AG04449 (cell line): Measurements from ENCODE around the gene WDR93.

Experiments used
- CTCF ChIA-PET: fragments of 350-600 bp; formaldehyde crosslinking; extraction: SDS; loops from one replicate; lab custom pipeline; 2021; ENCODE audit warnings: antibody characterized with exemption; lab: Yijun Ruan, JAX
- POLR2A ChIA-PET: fragments of 400-600, 350-600 bp; formaldehyde crosslinking; extraction: SDS; loops from one replicate; lab custom pipeline; 2020; ENCODE audit warnings: antibody characterized with exemption, inconsistent platforms; lab: Yijun Ruan, JAX
- DNase-seq: peaks from one replicate; pipeline ENCODE4 v3.0.0-alpha.2; 2010; ENCODE audit warnings: low read depth, low spot score
- H3K4me3 ChIP-seq: 2 replicates; pipeline ENCODE4 v1.5.1; 2011; ENCODE audit warnings: low read depth, mild to moderate bottlenecking, control low read depth, low read length
- TF ChIP-seq, protein P1 (sequence below): IDR thresholded peaks from one replicate; pipeline ENCODE4 v1.5.1; 2011; ENCODE audit warnings: mild to moderate bottlenecking, moderate library complexity, low read length, control low read depth, inconsistent platforms; ENCODE audit not compliant: insufficient read depth; ENCODE audit errors: missing control alignments

Gene WDR93

DNA sequence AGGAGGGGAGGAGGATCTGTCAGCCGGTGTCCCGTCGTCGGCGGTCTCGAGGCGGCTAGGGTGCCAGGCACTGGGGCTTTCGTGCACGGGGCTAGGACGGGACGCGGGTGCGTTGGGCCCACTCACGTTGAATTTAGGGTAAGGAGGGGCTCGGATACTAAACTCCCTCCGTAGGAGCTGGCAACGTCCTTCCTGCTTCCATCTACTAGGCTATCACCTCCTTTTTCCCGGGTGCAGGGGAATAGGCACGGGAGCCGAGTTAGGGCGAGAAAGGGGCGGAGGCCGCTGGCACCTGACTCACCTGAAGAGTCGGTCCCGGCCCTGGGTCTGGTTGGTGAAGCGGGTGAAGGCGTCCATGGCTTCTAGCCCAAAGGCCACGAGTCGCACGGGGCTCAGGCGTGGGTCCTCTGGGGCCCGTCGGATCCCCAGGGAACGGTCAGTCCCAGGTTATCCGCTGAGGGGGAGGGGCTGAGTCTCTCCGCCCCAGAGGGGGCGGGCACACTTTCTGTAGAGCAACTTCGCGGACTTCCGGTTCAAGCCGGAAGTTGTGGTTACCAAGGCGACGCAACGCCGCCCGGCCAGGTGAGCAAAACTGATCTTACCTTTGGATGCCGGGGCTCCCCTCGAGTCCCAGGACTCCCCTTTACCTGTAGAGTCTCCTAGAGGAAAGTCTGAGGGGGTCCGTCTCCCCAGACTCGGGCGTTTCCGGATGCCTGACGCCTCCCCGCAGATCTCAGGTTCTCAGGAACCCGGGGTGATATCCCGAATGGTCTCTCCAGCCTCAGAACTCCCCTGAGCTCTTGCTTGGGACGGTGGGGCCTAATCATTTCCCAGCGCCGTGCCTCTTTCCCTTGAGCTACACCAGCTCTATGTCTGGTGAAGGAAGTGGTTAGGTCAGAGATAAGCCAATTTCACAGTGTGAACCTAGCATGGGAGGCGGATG lies at the start of gene WDR93, which contains the start of gene PEX11A:
TSS of gene WDR93 (plus strand) at position 536 of the 943 bp plus-strand sequence. CDS start 10,936 bp downstream, outside the sequence.
TSS of gene PEX11A (minus strand) at position 479 of the 943 bp plus-strand sequence. CDS start at position 357, 122 bp downstream.
- POLR2A ChIA-PET, result no interaction called here
- H3K4me3 ChIP-seq, result peak within 1 kb of the TSS; percentile 94
- CTCF ChIA-PET, result interaction anchor here (0.9 kb wide), 1 partner anchor 12 kb away, joined by 3 read pairs; no protein-coding TSS in a partner anchor
- TF ChIP-seq, protein P1, sequence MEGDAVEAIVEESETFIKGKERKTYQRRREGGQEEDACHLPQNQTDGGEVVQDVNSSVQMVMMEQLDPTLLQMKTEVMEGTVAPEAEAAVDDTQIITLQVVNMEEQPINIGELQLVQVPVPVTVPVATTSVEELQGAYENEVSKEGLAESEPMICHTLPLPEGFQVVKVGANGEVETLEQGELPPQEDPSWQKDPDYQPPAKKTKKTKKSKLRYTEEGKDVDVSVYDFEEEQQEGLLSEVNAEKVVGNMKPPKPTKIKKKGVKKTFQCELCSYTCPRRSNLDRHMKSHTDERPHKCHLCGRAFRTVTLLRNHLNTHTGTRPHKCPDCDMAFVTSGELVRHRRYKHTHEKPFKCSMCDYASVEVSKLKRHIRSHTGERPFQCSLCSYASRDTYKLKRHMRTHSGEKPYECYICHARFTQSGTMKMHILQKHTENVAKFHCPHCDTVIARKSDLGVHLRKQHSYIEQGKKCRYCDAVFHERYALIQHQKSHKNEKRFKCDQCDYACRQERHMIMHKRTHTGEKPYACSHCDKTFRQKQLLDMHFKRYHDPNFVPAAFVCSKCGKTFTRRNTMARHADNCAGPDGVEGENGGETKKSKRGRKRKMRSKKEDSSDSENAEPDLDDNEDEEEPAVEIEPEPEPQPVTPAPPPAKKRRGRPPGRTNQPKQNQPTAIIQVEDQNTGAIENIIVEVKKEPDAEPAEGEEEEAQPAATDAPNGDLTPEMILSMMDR, result no peak
- DNase-seq, result no peak

DNA sequence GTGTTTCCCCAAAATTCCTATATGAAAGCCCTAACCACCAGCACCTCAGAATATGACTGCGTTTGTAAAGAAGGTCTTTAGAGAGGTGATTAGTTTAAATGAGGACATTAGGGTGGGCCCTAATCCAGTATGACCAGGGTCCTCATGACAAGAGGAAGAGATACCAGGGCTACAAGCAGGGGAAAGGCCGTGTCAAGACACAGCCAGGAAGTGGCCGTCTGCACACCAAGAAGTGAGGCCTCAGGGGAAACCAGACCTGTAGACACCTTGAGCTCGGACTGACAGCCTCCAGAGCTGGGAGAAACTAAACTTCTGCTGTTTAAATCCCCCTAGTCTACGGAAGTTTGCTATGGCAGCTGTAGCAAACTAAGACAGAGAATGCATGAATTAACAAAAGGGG lies 49.6 kb upstream of the WDR93 start:
- DNase-seq, result no peak
- TF ChIP-seq, protein P1, result no peak
- H3K4me3 ChIP-seq, result no peak overlapping the region
- CTCF ChIA-PET, result no interaction called here
- POLR2A ChIA-PET, result no interaction called here

DNA sequence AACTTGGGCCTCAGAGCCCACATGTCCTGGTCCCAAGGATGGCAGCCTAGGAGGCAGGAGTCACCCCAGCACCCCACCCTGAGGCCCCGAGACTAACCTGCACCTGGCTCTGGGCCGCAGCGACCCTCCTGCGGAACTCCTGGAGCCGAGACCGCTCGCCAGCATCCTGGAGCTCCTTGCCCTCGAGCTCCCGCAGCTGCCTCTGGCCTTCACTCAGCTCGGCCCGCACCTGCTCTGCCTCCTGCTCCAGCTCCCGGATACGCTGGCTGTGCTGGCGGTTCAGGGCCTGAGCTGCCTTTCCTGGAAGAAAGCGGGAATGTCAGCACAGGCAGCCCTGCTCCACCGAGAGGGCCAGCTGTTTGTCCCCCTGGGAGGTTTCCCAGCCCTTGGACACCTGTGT lies 48.5 kb upstream of the WDR93 start:
- DNase-seq, result no peak
- POLR2A ChIA-PET, result no interaction called here
- TF ChIP-seq, protein P1, result no peak
- H3K4me3 ChIP-seq, result no peak overlapping the region
- CTCF ChIA-PET, result no interaction called here

DNA sequence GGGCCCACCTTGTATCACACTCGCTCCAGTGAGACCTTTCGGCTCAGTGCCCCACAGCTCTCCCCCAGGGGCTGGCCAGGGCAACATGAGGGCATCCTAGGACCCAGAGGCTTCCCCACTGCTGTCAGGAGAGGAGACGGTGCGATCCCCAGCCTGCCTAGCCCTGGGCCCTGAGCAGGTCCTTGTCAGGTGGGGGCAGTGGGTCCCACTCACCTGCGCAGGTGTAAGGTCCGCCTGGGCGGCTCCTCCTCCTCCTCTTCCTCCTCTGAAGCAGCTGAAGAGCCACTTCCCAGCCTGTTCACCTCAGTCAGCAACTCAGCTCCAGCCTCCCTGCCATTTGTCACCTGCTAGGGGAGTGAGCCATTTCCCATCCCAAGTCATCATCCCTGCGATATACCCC lies 44.9 kb upstream of the WDR93 start:
- ChIA-PET CTCF (interaction anchor here (0.7 to 3.7 kb wide), 15 partner anchors 12 to 132 kb away, joined by 3 to 37 read pairs (median 5); no protein-coding TSS in a partner anchor), POLR2A (no interaction called here)
- no peak for DNase-seq
- H3K4me3 ChIP-seq, result no peak overlapping the region
- TF ChIP-seq, protein P1, result no peak

DNA sequence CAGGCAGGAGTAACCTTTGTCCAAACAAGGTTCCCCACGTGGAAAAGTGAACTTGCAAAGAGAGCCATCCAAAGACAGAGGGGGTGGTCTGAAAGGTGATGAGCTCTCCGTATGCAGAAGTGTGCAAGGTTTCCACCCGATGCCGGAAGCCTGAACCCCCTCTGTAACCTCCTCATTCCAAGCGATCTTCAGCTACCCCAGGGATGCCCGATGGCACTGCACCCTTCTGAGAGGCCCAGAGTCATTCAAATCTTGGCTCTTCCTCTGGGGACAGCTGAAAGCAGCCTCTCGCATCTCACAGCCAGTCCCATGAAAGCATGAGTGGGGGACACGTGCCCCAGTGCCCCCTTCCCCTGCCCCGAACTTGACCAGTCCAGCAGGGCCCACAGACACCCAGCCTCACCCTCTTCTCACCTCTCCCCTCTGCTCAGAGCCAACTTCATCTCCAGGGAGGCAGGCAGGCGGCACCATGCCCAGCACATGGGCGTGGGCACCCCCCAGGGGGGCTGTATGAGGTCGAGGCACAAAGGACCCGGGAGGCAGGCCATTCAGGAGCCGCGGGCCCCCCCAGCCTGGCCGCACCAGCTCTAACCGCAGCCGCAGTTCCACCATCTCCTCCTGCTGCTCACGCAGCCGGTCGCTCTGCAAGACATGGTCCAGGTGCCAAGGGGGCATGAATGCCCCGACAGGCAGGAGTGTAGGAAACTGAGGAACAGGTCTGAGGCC lies 44.0 kb upstream of the WDR93 start:
- ChIA-PET POLR2A (no interaction called here), CTCF (interaction anchor here (0.7 to 3.7 kb wide), 22 partner anchors 8 to 242 kb away, joined by 3 to 37 read pairs (median 6); partner anchors contain the start of gene KIF7)
- H3K4me3 ChIP-seq, result no peak overlapping the region
- TF ChIP-seq, protein P1, result no peak
- DNase-seq, result no peak
